Nucleus accumbens (tissue), 56 donors: Measurements from ENCODE around the gene POLR3A.
"Not testable (repeated sequence)": the region's sequence is repeated elsewhere in the genome, so short reads cannot be mapped to it uniquely, and the experiment has no call there.

Experiments used
- DNase-seq, 56 donors: peaks; one replicate each; lab custom pipeline; 2025; lab: John Stamatoyannopoulos, UW

Gene POLR3A

DNA sequence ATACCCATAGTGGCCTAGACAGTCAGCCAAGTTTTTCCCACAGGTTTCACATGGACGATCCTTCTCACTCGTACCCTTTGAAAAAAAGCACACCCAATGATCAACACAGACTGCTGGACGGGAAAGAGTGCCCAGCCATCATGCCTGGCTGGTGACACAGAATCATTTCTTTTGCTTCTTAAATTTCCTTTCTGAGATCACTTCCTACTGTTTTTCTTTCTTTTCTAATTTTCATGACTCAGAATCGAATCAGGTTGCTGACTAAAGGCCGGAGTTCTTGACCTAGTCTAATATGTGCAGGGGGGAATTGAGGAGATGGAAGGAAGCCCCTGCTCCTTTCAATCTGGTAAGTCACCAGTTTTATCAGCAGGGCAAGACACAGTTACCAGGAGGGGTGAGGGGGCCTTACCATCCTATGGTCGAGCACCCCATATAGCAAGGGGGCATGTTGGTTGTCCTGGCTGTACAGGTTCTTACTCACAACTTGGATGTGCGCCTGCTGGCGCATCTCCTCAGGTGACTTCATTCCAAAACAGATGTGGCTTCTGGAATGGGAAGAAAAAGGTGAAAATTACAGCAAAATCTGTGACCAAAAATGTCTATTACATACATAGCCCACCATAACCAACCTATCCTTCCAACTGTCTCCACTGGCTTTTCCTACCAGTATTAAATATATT lies 3.5 kb downstream of the POLR3A start:
- no peak for DNase-seq

DNA sequence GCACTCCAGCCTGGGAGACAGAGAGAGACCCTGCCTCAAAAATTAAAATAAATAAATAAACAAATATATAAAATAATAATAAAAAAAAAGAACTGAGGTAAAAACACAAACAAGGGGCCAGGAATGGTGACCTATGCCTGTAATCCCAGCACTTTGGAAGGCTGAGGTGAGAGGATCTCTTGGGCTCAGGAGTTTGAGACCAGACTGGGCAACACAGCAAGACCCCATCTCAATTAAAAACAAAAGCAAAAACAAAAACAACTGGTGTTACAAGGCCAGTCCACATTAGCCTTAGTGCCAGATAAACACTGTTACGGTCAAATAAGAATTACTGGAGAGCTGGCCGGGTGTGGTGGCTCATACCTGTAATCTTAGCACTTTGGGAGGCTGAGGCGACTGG lies 5.6 kb downstream of the POLR3A start:
- no peak for DNase-seq

DNA sequence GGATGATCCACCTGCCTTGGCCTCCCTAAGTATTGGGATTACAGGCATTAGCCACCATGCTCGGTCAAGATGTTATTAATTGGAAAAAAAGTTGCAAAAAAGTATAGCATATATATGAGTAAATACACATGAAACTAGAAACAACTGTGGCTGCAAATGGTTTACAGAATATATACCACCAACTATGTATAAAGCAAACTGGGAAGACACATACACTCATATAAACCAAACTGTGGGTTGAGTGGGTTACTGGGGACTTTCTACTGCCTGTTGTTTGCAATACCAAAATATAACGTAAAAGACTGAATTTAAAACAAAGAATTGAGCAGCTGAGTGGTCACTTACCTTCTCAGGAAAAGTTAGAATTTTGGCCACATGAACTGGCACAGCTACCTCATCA lies 8.1 kb downstream of the POLR3A start:
- no peak for DNase-seq

- no peak for DNase-seq
Observed at GRCh38 chr10:78019264-78019663, 10.1 kb downstream of the POLR3A start.

- DNase-seq = peak in 2 of 56 donors; percentile 11 to 13
Observed at GRCh38 chr10:78017856-78018255, 11.5 kb downstream of the POLR3A start.

- no peak for DNase-seq
Observed at GRCh38 chr10:78015546-78015945, 13.8 kb downstream of the POLR3A start.

DNA sequence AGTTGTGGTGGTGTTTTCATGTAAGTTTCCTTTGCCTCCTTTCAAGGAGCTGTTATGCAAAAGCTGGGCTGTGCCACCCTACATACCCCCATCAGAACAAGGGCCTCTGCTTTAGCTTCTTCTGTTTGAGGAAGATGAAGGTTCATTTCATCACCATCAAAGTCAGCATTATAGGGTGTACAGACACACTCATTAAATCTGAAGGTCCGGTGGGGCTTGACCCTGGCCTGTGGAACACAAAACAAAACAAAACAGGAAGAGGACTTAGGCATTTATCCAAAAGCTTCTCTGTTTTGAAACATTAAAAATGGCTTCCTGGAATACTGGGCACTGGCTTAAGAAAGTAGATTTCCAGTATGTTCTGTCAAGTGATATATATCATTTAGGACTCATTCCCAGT lies 15.8 kb downstream of the POLR3A start:
- DNase-seq = no peak

- no peak for DNase-seq
Observed at GRCh38 chr10:78011065-78011464, 18.2 kb downstream of the POLR3A start.

- DNase-seq = peak in 2 of 56 donors; percentile 19 to 26
Observed at GRCh38 chr10:78010278-78010677, 19.0 kb downstream of the POLR3A start.

- peak in 5 of 56 donors; percentile 7 to 23 (median 15) for DNase-seq
Observed at GRCh38 chr10:78009662-78010061, 19.7 kb downstream of the POLR3A start.

- DNase-seq = no peak
Observed at GRCh38 chr10:78007172-78007571, 22.1 kb downstream of the POLR3A start.

DNA sequence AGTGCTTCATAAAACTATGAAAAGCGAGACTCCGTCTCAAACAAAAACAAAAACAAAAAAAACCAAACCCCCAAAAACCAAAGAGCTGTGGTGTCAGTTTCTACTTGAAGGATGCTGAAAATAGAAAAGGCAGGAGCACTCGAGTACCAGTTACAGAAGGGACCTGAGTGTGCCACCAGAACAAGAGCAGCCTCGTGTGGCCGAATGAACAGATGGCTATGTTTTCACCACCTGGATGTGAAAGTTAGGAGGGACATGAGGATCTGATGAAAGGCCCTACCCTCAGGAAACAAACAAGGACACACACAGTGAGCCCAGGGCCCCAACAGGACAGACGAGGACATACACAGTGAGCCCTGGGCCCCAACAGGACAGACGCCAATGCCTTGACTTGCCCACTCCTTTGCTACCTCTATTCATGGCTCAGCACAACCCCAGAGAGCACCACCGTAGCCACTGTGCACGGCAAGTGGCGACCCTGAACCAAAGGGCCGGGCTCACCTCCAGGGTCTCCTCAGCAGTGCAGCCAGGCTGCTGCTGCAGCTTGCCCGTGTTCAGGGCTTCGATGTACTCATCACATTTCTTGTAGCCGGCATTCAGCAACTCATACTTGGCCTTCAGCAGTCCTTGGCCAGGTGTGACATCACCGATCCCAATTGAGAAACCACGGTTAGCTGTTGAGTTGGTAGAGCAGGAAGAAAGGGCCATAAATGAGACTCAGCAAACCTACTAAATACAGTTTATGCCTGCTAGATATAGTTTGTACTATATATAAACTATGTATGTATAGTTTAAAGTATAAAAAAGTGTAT lies 24.9 kb downstream of the POLR3A start:
- no peak for DNase-seq

- DNase-seq = no peak
Observed at GRCh38 chr10:78002541-78003288, 26.6 kb downstream of the POLR3A start.

DNA sequence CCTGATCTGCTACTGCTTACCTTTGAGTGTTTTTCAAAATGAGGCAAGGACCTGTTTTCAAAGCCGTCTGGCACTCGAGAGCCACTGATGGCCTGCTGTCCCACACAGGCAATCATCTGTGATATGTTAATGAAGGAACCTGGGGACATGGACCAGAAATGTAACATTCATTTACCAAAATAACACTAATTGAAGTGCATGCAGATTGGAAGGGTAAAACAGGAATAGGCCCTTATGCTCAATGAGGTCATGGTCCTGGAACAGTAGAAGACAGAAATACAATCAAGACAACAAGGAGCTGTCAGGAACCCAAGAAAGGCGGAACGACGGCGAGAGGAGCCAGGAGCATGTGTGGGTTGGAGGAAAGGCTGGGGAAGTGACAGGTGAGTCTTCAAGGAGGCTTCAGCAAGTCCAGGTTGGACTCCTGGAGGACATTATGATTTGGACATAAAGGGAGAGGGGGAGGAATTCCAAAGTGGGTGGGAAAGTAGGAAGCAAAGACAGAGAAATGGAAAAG lies 28.3 kb downstream of the POLR3A start:
- DNase-seq = no peak

DNA sequence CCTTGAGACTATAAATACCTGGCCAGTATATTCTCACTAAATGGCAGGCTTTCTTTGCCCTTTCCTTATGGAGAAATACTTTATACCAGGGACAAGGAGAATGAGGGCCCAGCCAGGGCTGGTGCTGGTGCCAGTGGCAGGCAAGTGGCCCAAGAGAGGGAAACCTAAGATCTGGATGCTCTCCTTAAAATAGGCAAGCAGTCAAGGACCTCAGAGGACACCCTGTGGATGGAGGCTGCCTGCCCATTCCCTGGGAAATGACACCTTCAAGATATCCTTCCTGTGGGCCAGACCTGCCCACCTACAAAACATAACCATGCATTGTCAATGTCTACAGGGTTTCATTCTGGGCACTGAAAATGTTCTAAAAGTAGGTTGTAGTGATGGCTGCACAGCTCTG lies 29.1 kb downstream of the POLR3A start:
- no peak for DNase-seq

GRCh38 chr10:77998780-77999179 lies 30.5 kb downstream of the POLR3A start:
- not testable (repeated sequence) for DNase-seq

- DNase-seq = no peak
Observed at GRCh38 chr10:77993620-77994019, 35.7 kb downstream of the POLR3A start.

DNA sequence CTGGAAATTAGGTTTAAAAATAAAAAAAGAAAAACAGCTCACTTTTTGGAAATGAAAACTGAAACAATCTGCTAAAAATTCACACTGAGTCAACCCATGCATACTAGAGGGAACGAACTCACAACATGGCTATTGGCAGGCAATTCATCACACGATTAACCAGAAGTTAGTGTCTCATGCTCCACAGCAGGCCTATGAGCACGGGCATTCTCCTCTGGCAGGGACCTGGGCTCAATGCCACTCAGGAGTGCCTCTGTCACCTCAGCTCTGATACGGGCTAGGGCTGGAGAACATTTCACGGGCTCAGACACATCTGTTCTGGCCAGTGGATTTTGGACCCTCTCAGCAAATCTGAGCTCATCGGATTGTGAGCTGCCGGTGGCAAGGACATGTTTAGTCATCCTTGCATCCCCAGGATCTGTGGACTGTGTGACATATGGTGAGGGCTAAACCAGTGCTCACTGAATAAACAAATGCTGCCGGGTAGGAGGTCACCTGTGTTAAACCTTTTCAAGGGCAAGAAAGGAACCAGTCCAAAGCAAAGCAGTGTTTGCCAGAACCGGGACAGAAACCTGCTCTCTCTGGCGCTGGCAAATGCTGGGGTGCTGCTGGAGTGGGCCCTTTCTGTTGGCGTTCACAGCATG lies 40.1 kb downstream of the POLR3A start:
- no peak for DNase-seq

GRCh38 chr10:77987671-77988255 lies 41.6 kb downstream of the POLR3A start:
- DNase-seq = peak in 1 of 56 donors; percentile 11

GRCh38 chr10:77984986-77985385 lies 44.3 kb downstream of the POLR3A start:
- no peak for DNase-seq
